GM18507 (cell line): ENCODE measurements around the gene IFNG.

Source experiments
- DNase-seq: peaks from one replicate; pipeline ENCODE4 v3.0.0; 2011; ENCODE audit warnings: low read depth; ENCODE audit not compliant: insufficient read length; ENCODE audit errors: extremely low spot score
- FAIRE-seq: peaks from 2 replicates; lab custom pipeline; 2011; peaks lifted over from hg19 to GRCh38; lab: Jason Lieb, UNC

The IFNG gene

DNA sequence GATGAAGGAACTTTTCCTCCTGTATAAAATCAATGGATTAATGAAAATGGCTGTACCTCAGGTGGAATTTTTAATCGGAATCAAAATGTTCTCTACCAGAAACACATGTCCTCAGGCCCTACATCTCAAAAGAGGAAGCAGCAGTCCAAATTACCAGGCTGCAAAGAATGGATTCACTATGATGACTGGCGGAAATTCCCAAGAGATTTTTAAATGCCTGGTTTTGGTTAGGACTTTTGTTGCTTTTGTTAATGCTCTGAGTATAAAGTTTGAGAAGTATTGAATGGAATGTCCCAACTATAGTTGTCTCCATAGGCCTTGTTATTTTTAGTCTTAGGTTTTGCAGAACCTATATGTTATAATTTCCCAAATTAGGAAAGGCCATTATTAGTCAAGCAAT lies 11.2 kb upstream of the IFNG start:
- DNase-seq (no peak), FAIRE-seq (no peak)

GRCh38 chr12:68169213-68169889 lies 9.8 kb upstream of the IFNG start:
- DNase-seq (no peak), FAIRE-seq (peak; percentile 12)

GRCh38 chr12:68166317-68166831 lies 6.8 kb upstream of the IFNG start:
- no peak for FAIRE-seq
- DNase-seq: no peak

DNA sequence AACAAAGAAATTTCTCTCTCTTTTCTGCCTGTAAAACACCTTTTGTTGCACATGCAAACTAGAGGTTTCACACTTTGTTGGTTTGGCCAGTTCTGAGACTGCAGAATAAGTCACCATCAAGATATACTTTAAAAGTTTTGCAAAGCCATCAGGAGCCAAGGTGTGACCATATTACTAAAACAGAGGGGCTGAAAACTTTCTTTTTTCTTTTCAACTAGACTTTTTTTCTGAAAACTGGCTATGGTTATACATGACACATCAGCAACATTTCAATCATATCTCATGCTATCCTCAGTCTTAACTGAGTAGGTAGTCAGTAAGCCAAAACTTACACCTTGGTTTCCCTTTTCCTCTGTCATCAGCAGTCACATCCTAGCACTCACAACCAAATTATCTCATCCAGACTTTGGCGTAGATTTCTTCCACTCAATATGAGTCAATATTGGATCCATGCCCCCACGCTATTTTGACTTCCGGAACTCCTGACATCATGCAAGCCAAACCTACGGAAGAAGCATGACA lies 4.1 kb upstream of the IFNG start:
- DNase-seq (no peak), FAIRE-seq (peak; percentile 96)

DNA sequence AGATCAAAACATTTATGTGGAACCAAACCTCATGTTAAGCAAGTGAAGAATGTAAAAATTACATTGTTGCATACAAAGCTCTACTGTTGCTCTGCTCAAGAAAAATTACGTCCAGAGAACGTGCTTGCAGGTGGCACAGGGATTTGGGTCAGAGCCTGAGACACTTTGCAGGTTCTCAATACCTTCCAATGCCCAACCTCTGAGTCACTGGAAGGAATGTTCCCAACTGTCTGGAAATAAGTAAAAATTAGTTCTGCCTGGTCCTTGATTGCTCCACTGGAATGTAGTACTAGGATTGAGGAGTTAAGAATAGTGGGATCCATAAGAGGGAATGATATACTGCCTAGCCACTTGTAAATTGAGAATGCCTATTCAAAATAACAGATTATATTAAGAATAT lies 2.8 kb upstream of the IFNG start:
- no peak for FAIRE-seq

DNA sequence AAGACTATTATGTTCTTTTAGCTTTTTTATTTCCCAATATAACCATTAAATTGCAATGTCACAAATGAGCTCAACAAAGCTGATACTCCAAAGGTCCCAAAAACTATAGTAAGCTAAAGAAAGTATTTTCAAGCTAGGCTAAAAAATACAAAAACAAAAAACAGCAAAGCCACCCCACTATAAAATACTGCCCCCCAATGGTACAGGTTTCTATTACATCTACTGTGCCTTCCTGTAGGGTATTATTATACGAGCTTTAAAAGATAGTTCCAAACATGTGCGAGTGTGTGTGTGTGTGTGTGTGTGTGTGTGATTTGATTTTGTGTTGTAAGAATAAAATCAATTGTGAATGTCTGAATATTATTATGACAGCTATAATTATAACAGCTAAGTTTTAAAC lies 1.1 kb downstream of the IFNG start:
- FAIRE-seq: peak; percentile 38
- no peak for DNase-seq

More for the DNA sequence above, 2.8 kb upstream of the IFNG start:
- no peak for DNase-seq

- FAIRE-seq (no peak), DNase-seq (no peak)
Measured at GRCh38 chr12:68157380-68157779, 2.2 kb downstream of the IFNG start.

- no peak for FAIRE-seq
- DNase-seq: no peak
Measured at GRCh38 chr12:68156636-68157035, 2.9 kb downstream of the IFNG start.

- no peak for FAIRE-seq
- no peak for DNase-seq
Measured at GRCh38 chr12:68154779-68155178, 4.8 kb downstream of the IFNG start.

DNA sequence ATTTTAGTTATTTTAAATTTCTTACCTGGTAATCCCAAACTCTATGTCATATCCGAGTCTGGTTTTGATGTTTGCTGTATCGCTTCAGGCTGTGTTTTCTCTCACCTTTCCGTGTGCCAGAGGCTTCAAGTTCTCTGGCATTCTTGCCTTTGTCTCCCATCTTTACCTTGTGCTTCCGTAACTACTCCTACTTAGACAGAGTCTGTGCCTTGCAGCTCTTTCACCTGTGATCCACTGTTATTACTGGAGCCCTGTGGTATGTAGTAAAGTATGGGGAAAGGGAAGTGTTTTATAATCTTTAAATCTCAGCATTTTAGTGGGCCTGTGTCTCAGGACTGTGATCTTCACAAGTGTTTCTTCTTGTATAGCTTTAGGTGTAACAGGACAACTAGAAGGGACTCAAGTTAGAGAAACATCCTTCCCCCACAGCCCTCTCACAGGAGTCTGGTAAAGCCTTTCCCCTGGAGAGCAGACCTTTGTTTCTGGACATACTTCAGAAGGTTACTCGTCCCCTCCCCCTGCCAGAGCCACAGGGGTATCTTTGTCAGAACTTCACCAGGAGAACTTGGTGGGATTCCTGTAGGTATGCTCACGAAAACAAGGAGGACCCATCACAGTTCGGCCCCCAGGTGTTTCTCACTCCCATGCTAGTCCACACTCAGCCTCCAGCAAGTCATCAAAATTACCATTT lies 11.1 kb downstream of the IFNG start:
- DNase-seq: no peak
- no peak for FAIRE-seq

- FAIRE-seq: no peak
Measured at GRCh38 chr12:68140556-68140955, 19.0 kb downstream of the IFNG start.

DNA sequence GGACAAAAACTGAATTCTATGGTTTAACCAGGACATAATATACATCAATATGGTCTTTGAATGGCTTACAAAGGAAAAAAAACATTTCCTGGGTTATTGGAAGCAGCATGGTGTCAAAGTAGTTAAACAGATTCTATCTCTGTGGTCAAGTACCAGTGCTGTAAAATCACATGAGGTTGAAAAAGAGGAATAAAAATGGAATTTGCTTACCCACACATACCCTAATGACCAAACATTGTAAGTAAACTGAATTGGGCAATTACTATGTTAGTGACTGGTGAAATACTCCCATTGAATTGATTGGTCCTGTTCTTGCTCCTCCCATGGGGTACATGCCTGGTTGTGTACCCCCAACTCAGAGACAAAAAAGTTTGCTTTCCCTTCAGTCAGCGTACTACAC lies 19.6 kb downstream of the IFNG start:
- FAIRE-seq: no peak
- no peak for DNase-seq

More at GRCh38 chr12:68140556-68140955, 19.0 kb downstream of the IFNG start:
- DNase-seq: no peak

GRCh38 chr12:68139001-68139400 lies 20.5 kb downstream of the IFNG start:
- FAIRE-seq: no peak

GRCh38 chr12:68138480-68138879 lies 21.1 kb downstream of the IFNG start:
- no peak for FAIRE-seq
- no peak for DNase-seq

More at GRCh38 chr12:68139001-68139400, 20.5 kb downstream of the IFNG start:
- no peak for DNase-seq

- no peak for DNase-seq
- FAIRE-seq: peak; percentile 42
Measured at GRCh38 chr12:68137335-68137830, 22.2 kb downstream of the IFNG start.

GRCh38 chr12:68135520-68135919 lies 24.0 kb downstream of the IFNG start:
- DNase-seq (no peak), FAIRE-seq (no peak)

- FAIRE-seq (no peak), DNase-seq (no peak)
Measured at GRCh38 chr12:68131867-68132414, 27.6 kb downstream of the IFNG start.

- no peak for DNase-seq
- FAIRE-seq: no peak
Measured at GRCh38 chr12:68129979-68130378, 29.6 kb downstream of the IFNG start.

GRCh38 chr12:68122236-68122920 lies 37.2 kb downstream of the IFNG start:
- no peak for DNase-seq
- FAIRE-seq: no peak

- no peak for DNase-seq
- FAIRE-seq: peak; percentile 53
Measured at GRCh38 chr12:68121143-68121542, 38.4 kb downstream of the IFNG start.
